Activated CD4-positive, alpha-beta memory T cell treated with anti-CD3 and anti-CD28 coated beads, Interleukin-2, amount 10 ng/mL, durations not matched to agents 7 days and 5 days (primary cell): ENCODE data around the gene ASTN2. TPM values are rescaled to one million over a fixed set of nuclear protein-coding genes. Genes with fewer than 3 reads are reported as not detected.
"Not testable (repeated sequence)": the region's sequence is repeated elsewhere in the genome, so short reads cannot be mapped to it uniquely, and the experiment has no call there.

Experiments
- CTCF ChIA-PET: fragments of 350-600 bp; sonication (Branson Sonifier 250); formaldehyde crosslinking; loops from one replicate; lab custom pipeline; 2021; ENCODE audit warnings: antibody characterized with exemption, inconsistent platforms; lab: Charles Lee
- POLR2A ChIA-PET: fragments of 350-600 bp; sonication (Branson Sonifier 250); formaldehyde crosslinking; loops from one replicate; lab custom pipeline; 2021; ENCODE audit warnings: antibody characterized with exemption; lab: Charles Lee
- DNase-seq: peaks from one replicate; pipeline ENCODE4 v3.0.0-alpha.2; 2020
- H3K27ac Mint-ChIP-seq: one replicate; pipeline ENCODE4 v1.8.0; 2021; ENCODE audit warnings: mild to moderate bottlenecking, mixed read lengths
- H3K27me3 Mint-ChIP-seq: one replicate; pipeline ENCODE4 v1.8.0; 2021; ENCODE audit warnings: mixed read lengths
- H3K36me3 Mint-ChIP-seq: one replicate; pipeline ENCODE4 v1.8.0; 2021; ENCODE audit warnings: low read depth, mixed read lengths
- H3K4me1 Mint-ChIP-seq: one replicate; pipeline ENCODE4 v1.8.0; 2021; ENCODE audit warnings: mixed read lengths
- H3K4me3 Mint-ChIP-seq: one replicate; pipeline ENCODE4 v1.8.0; 2021; ENCODE audit warnings: mild to moderate bottlenecking, mixed read lengths
- H3K9me3 Mint-ChIP-seq: one replicate; pipeline ENCODE4 v1.8.0; 2021; ENCODE audit warnings: mixed read lengths
- total RNA-seq, 2 experiments: library from RNA; stranded (reverse); gene quantifications; one replicate each; pipeline ENCODE4 v1.2.3, GENCODE V29; 2021

The ASTN2 gene
- total RNA-seq, 2 experiments from 2014 or later, result 2.5 to 3.0 TPM

DNA sequence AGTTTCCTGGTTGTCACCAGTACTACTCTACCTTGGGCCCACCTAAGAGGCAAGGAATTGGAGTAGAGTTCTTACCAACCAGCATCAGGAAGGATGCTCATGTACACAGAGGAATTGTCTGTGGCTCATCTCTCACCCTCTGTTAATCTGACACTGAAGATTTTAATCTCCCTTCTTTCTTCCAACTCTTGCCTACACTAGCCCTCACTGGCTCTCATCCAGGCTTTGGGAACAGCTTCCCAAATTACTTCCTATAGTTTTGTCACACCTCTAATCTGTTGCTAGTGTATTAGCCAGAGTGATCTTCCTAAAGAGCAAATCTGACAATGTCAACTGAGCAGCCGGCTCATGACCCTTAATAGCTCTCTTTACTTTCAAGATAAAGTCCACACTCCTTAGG lies 946.5 kb downstream of the ASTN2 start:
- ChIA-PET POLR2A (no interaction called here), CTCF (no interaction called here)
- Mint-ChIP-seq H3K27me3 (no peaks in the 10 kb centered on the region), H3K4me1 (peaks cover 9% of the 10 kb centered on the region), H3K27ac (no peak overlapping the region), H3K36me3 (no peaks in the 10 kb centered on the region), H3K9me3 (no peaks in the 10 kb centered on the region), H3K4me3 (no peak overlapping the region)
- DNase-seq, result no peak

DNA sequence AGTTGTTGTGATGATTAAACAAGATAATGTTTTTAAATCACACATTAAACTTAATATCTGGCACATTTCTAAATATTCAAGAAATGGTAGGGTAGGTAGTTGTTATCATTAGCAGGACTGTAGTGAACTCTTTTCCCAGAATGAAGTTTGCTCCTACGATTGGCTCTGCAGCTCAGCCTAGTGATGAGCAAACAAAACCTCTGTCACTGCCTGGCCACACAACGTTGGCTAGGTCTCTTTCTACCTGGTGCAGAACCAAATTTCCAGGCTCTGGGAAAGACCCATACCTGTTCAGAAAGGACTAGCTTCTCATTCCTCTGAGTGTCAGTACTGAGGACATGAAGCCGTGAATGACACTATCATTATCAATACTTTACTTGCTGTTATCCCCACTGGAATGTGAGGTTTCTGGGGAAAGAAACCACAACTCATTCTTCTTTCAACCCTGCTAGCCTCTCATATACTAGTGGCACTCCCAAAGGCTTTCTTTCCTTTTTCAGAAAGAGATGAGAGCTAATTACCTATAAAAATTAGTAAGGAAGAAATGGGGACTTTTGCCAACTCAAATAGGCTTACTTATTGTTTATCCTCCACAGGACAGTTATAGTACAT lies 947.0 kb downstream of the ASTN2 start:
- POLR2A ChIA-PET, result no interaction called here
- H3K36me3 Mint-ChIP-seq, result no peaks in the 10 kb centered on the region
- DNase-seq, result no peak
- no peaks in the 10 kb centered on the region for H3K9me3 Mint-ChIP-seq
- no peak overlapping the region for H3K4me3 Mint-ChIP-seq
- no peak overlapping the region for H3K27ac Mint-ChIP-seq
- H3K4me1 Mint-ChIP-seq, result peaks cover 9% of the 10 kb centered on the region
- CTCF ChIA-PET, result no interaction called here
- no peaks in the 10 kb centered on the region for H3K27me3 Mint-ChIP-seq

DNA sequence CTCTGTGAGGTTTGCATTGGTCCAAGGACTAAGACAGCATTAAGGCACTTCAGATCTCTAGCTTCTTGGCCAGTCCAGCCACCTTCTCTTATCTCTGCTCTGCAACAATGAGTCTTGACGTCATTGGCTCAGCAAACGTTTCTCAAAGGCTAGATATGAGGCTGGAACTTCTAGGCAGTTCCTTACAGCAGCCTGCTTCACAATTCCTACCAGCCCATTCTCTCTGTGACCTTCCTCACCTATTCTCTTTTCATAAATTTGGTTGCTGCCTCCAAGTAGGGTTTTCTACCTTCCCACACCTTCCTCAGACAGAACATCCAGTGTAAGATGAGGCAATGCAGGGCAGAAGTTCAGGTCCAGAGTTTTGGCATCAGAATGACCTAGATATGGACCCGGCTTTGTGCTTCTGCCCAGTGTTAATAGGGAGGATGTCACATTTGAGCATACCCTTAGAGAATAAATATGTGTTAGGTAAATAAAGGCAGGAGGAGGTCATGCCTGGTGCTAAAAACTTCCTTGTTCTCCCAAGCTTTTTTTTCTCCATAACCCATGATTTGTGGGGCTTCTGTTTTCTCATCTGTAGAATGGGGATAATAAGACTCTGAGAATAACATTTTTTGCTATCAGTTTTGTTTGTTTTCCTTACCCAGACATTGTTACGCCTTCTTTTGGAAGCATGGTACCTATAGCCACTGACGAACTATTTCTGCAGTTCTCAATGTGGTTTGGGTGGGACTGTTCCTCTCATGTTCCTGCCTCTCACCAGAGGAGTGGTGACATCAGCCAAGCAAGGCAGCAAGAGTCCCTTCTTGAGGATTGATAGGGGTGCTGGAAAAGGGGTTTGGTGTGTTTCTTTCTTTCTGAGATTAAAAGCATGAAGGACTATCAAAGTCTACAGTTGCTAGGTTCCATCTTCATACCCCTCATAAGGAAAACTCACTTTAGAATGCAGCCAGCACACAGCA lies 948.3 kb downstream of the ASTN2 start:
- Mint-ChIP-seq H3K9me3 (no peaks in the 10 kb centered on the region), H3K36me3 (no peaks in the 10 kb centered on the region), H3K4me3 (no peak overlapping the region), H3K27me3 (no peaks in the 10 kb centered on the region), H3K27ac (no peak overlapping the region), H3K4me1 (peaks cover 9% of the 10 kb centered on the region)
- ChIA-PET POLR2A (no interaction called here), CTCF (no interaction called here)
- no peak for DNase-seq

DNA sequence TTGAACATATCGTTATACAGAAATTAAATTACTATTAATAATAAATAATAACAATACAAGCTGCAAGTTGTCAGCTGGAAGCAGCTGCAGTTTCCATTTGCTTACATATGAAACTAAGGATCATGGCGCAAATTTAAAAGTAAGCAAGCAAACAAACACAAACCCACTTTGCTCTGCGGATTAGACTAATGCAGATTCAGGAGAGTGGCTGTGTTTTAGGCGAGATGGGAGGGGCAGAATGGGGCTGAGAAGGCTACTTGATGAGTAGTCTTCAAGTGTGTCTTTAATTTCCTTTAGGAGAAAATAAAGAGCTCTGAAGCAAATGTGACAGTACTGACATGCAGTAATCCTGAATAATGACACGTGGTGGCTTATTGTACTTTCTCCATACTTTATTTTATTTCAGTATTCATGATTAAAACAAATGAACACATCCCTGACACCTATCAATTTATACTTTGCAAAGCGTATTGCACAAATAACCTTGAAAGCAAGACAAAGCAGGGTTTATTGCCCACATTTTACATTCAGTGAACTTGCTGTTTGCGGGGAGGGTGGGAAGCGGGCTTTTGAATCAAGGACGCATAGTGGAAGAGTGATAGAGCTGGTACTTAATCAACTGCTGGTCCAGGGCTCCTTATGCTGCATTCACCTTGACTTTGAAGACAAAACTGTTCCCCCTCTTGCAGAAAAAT lies 949.1 kb downstream of the ASTN2 start:
- Mint-ChIP-seq H3K27ac (no peak overlapping the region), H3K4me3 (no peak overlapping the region), H3K4me1 (peaks cover 9% of the 10 kb centered on the region), H3K36me3 (no peaks in the 10 kb centered on the region), H3K9me3 (no peaks in the 10 kb centered on the region), H3K27me3 (no peaks in the 10 kb centered on the region)
- ChIA-PET POLR2A (no interaction called here), CTCF (no interaction called here)
- no peak for DNase-seq

DNA sequence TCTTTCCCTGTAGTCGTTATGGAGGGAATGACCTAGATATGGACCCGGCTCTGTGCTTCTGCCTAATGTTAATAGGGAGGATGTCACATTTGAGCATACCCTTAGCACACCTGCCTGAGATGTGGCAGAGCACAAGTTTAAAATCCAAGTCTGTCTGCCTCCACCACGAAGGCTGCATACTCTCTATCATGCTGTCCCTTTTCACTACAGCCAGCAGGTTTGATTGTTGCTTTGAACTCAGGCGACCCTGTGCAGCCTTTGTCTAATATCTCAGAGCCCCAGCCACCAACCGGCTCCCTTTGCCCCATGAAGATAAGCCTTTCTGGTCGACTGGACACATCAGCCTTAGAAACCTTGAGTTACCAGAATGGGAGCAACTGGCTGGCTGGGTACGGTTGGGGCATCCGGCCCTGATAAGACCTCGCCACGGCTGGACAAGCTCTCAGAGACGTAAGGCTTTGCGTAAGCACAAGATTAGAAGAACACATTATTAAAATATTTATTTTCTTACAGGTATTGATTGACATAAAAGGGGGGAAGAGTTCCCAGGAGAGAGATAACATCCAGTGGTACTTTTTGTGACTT lies 949.8 kb downstream of the ASTN2 start:
- ChIA-PET POLR2A (no interaction called here), CTCF (no interaction called here)
- H3K27ac Mint-ChIP-seq, result no peak overlapping the region
- H3K4me3 Mint-ChIP-seq, result no peak overlapping the region
- H3K9me3 Mint-ChIP-seq, result no peaks in the 10 kb centered on the region
- H3K4me1 Mint-ChIP-seq, result peaks cover 7% of the 10 kb centered on the region
- H3K36me3 Mint-ChIP-seq, result no peaks in the 10 kb centered on the region
- H3K27me3 Mint-ChIP-seq, result no peaks in the 10 kb centered on the region
- no peak for DNase-seq

DNA sequence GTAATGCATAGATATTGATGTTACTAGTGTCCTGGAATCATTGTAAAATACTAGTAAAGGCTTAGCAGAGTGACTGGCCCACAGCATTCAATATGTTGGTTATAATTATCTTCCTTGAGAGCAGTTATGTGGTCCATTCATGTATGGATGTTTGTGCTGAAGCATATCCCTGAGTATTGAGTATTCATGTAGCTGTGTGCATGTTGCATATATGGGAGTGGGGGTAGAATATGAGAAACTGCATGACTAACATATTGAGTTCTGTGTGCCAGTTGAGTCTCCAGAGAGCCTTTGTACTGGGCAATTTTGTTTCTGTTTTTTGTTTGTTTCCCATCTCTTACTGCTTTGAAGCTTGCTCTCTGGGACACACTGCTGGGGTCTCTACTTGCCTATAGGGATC lies 950.4 kb downstream of the ASTN2 start:
- Mint-ChIP-seq H3K36me3 (no peaks in the 10 kb centered on the region), H3K9me3 (no peaks in the 10 kb centered on the region), H3K27ac (no peak overlapping the region), H3K4me1 (peaks cover 7% of the 10 kb centered on the region), H3K4me3 (no peak overlapping the region), H3K27me3 (no peaks in the 10 kb centered on the region)
- no peak for DNase-seq
- CTCF ChIA-PET, result no interaction called here
- POLR2A ChIA-PET, result no interaction called here

DNA sequence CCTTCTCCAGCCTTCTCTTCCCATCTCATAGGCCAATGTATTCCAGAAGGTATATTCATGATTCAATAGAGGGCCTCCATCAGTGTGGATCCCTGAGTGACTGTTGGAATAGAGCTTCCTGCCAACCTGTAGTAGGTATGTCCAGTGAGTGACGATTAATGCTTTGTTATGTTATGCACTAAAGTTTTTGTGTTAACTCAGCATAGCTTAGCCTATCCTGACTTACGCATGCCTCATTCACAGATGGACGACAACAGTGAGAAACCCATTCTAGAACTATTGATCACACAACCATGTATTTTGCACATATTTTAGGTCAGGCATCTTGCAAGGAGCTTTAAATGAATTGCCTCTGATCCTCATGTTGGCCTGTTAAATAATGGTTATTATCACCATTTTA lies 953.2 kb downstream of the ASTN2 start:
- Mint-ChIP-seq H3K27ac (no peak overlapping the region), H3K4me1 (no peaks in the 10 kb centered on the region), H3K27me3 (no peaks in the 10 kb centered on the region), H3K9me3 (peaks cover 3% of the 10 kb centered on the region), H3K36me3 (no peaks in the 10 kb centered on the region), H3K4me3 (no peak overlapping the region)
- no peak for DNase-seq
- ChIA-PET CTCF (no interaction called here), POLR2A (no interaction called here)

DNA sequence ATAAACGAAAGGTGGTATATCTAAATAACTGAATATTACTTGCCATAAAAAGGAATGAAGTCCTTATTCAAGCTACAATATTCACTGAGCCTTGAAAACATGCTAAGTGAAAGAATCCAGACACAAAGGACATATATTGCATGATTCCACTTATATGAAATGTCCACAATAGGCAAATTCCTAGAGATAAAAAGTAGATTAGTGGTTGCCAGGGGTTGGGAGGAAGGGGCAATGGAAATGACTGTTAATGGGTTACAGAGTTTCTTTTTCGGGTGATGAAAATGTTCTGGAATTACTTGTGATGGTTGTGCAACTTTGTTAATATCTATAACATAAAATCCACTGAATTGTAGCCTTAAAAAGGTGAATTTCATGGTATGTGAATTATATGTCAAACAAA lies 954.8 kb downstream of the ASTN2 start:
- ChIA-PET POLR2A (no interaction called here), CTCF (no interaction called here)
- no peaks in the 10 kb centered on the region for H3K4me1 Mint-ChIP-seq
- DNase-seq, result no peak
- H3K27me3 Mint-ChIP-seq, result no peaks in the 10 kb centered on the region
- no peaks in the 10 kb centered on the region for H3K36me3 Mint-ChIP-seq
- H3K27ac Mint-ChIP-seq, result no peak overlapping the region
- H3K9me3 Mint-ChIP-seq, result peaks cover 5% of the 10 kb centered on the region
- no peak overlapping the region for H3K4me3 Mint-ChIP-seq

DNA sequence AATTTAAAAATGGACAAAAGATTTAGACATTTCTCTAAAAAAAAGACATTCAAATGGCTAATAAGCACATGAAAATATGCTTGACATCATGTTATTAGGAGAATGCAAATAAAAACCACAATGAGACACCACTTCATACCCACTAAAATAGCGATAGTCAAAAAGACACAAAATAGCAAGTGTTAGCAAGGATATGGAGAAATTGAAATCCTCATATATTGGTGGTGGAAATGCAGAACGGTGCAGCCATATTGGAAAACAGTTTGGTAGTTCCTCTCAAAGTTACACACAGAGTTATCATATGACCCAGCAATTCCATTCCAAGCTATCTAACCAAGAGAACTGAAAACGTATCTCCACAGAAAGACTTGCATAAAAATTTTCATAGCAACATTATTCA lies 955.3 kb downstream of the ASTN2 start:
- H3K4me1 Mint-ChIP-seq, result no peaks in the 10 kb centered on the region
- ChIA-PET CTCF (no interaction called here), POLR2A (no interaction called here)
- no peak for DNase-seq
- H3K27me3 Mint-ChIP-seq, result no peaks in the 10 kb centered on the region
- H3K36me3 Mint-ChIP-seq, result no peaks in the 10 kb centered on the region
- no peak overlapping the region for H3K4me3 Mint-ChIP-seq
- peaks cover 5% of the 10 kb centered on the region for H3K9me3 Mint-ChIP-seq
- H3K27ac Mint-ChIP-seq, result no peak overlapping the region

DNA sequence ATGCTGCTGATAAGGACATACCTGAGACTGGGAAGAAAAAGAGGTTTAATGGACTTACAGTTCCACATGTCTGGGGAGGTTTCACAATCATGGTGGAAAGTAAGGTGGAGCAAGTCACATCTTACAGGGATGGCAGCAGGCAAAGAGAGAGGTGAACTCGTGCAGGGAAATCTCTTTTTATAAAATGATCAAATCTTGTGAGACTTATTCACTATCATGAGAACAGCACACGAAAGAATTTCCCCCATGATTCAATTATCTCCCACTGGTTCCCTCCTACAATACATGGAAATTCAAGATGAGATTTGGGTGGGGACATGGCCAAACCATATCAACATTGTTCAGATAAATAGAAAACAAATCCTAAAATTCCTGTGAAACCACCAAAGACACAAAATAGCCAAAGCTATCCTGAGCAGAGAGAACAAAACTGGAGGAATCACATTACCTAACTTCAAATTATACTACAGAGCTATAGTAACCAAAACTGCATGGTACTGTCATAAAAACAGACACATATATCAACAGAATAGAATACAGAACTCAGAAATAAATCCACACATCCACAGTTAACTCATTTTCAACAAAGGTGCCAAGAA lies 958.3 kb downstream of the ASTN2 start:
- Mint-ChIP-seq H3K27ac (no peak overlapping the region), H3K27me3 (no peaks in the 10 kb centered on the region), H3K4me1 (no peaks in the 10 kb centered on the region), H3K9me3 (peaks cover 5% of the 10 kb centered on the region), H3K36me3 (no peaks in the 10 kb centered on the region), H3K4me3 (no peak overlapping the region)
- CTCF ChIA-PET, result no interaction called here
- POLR2A ChIA-PET, result no interaction called here
- no peak for DNase-seq

DNA sequence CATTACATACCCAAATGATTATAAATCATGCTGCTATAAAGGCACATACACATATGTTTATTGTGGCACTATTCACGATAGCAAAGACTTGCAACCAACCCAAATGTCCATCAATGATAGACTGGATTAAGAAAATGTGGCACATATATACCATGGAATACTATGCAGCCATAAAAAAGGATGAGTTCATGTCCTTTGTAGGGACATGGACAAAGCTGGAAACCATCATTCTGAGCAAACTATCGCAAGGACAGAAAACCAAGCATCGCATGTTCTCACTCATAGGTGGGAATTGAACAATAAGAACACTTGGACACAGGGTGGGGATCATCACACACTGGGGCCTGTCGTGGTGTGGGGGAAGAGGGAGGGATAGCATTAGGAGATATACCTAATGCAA lies 960.3 kb downstream of the ASTN2 start:
- DNase-seq, CTCF ChIA-PET, POLR2A ChIA-PET, H3K27ac Mint-ChIP-seq, H3K4me3 Mint-ChIP-seq, H3K9me3 Mint-ChIP-seq, H3K36me3 Mint-ChIP-seq, H3K4me1 Mint-ChIP-seq, H3K27me3 Mint-ChIP-seq: not testable (repeated sequence)

DNA sequence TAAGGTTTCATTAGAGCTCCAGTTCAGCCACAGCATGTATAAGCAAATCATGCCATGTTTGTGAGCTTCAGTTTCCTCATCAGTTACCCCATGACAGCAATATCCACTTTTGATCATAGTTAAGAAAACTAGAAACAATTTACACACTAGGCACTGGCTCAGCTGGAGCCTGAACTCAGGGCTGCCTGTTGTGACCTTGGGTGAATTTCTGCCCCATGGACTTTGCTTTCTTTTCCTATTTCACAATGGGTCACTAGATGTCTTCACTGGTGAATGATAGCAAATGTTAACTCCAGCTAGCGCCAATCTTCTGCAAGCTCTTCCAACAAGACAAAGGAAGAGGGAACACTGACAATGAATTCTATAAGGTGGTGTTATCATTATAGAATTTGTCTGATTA lies 961.1 kb downstream of the ASTN2 start:
- ChIA-PET POLR2A (no interaction called here), CTCF (no interaction called here)
- no peak overlapping the region for H3K27ac Mint-ChIP-seq
- DNase-seq, result no peak
- peaks cover 5% of the 10 kb centered on the region for H3K9me3 Mint-ChIP-seq
- no peaks in the 10 kb centered on the region for H3K36me3 Mint-ChIP-seq
- H3K4me1 Mint-ChIP-seq, result no peaks in the 10 kb centered on the region
- no peaks in the 10 kb centered on the region for H3K27me3 Mint-ChIP-seq
- no peak overlapping the region for H3K4me3 Mint-ChIP-seq

DNA sequence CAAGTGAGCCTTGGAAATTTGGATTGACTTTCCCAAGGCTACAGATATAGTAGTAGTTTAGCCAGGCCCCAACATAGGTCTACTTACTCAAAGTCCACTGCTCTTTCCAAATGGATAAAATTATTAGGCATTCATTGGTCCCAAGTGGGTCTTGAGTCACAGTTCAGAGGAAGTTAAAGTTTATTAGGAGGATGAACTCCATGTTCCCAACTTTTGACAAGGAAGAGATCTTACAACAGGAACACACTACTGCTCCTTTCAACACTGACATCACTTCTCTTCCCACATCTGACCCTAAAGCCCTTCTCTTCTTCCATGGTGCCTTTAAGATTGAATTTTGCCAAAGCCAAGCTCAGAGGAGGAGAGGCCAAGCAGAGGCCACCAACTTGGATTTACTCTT lies 962.2 kb downstream of the ASTN2 start:
- H3K27me3 Mint-ChIP-seq, result no peaks in the 10 kb centered on the region
- ChIA-PET POLR2A (no interaction called here), CTCF (no interaction called here)
- DNase-seq, result no peak
- H3K27ac Mint-ChIP-seq, result no peak overlapping the region
- H3K36me3 Mint-ChIP-seq, result no peaks in the 10 kb centered on the region
- no peak overlapping the region for H3K4me3 Mint-ChIP-seq
- peaks cover 5% of the 10 kb centered on the region for H3K9me3 Mint-ChIP-seq
- no peaks in the 10 kb centered on the region for H3K4me1 Mint-ChIP-seq
